ENCODE data around the gene CHP2. TPM values are rescaled to one million over a fixed set of nuclear protein-coding genes. Genes with fewer than 3 reads are reported as not detected.

Gene CHP2
- polyA plus RNA-seq, 1 of the 3 experiments (the other 2 are of a cell fraction), result not detected

GRCh38 chr16:23771027-23771426 is 16.2 kb downstream of the CHP2 start:
- POLR2A ChIA-PET, result interaction anchor here (0.6 kb wide), 1 partner anchor 16 kb away, joined by 3 read pairs; no protein-coding TSS in a partner anchor
- TF ChIP-seq RCOR1 (IDR thresholded peaks at IDR 0.05; ENCODE audit: low read length) (no peak), SIN3A (IDR thresholded peaks at IDR 0.05; ENCODE audit: borderline replicate concordance, low read depth, low read length) (no peak), TEAD4 (IDR thresholded peaks at IDR 0.05; ENCODE audit: borderline replicate concordance, insufficient read depth) (no peak), FOSL2 (IDR thresholded peaks at IDR 0.05; ENCODE audit: borderline replicate concordance, low read depth) (no peak), USF2 (IDR thresholded peaks at IDR 0.05; ENCODE audit: borderline replicate concordance, low read depth, low read length) (no peak), REST (IDR thresholded peaks at IDR 0.05; ENCODE audit: low read depth, low read length) (no peak), MEF2A (IDR thresholded peaks at IDR 0.05; ENCODE audit: borderline replicate concordance, low read depth) (no peak), NRF1 (IDR thresholded peaks at IDR 0.05; ENCODE audit: low read depth, low read length) (no peak)
- 65% methylated on average over 8 of the region's 8 CpGs for WGBS (ENCODE audit: low lambda C conversion rate)

GRCh38 chr16:23771642-23772041 is 16.8 kb downstream of the CHP2 start:
- no peak for TF ChIP-seq USF1 (IDR thresholded peaks at IDR 0.05; ENCODE audit: borderline replicate concordance, low read depth)
- no peak for TF ChIP-seq TCF12 (IDR thresholded peaks at IDR 0.05)
- TF ChIP-seq YY1 (IDR thresholded peaks at IDR 0.05; ENCODE audit: low read depth), result no peak
- no peak for TF ChIP-seq FOXJ3 (CRISPR knock-in tag; IDR thresholded peaks at IDR 0.05)
- TF ChIP-seq ELF1 (IDR thresholded peaks at IDR 0.05), result no peak
- TF ChIP-seq ZBTB33 (IDR thresholded peaks at IDR 0.05; ENCODE audit: borderline replicate concordance, low read depth), result no peak
- no peak for TF ChIP-seq MXI1 (IDR thresholded peaks at IDR 0.05; ENCODE audit: low read depth, low read length)
- TF ChIP-seq REST (IDR thresholded peaks at IDR 0.05; ENCODE audit: low read depth, low read length), result no peak
- TF ChIP-seq RFX5 (IDR thresholded peaks at IDR 0.05; ENCODE audit: low read length), result no peak
- no peak for TF ChIP-seq CHD2 (IDR thresholded peaks at IDR 0.05; ENCODE audit: low read length, partially characterized antibody)
- Histone ChIP-seq H4K20me1 (ENCODE audit: insufficient read depth) (no peaks in the 10 kb centered on the region), H3K27ac (ENCODE audit: low read depth in 2 of 2, low read length in 1 of 2) (no peak overlapping the region), H3K36me3 (replicated peaks in 1 of 2; ENCODE audit: control insufficient read depth in 1 of 2, insufficient read depth in 2 of 2, low read length in 1 of 2) (no peaks in the 10 kb centered on the region), H3K9ac (no peak overlapping the region), H3F3A (replicated peaks; ENCODE audit: insufficient read depth) (no peaks in the 10 kb centered on the region), H3K4me1 (ENCODE audit: control insufficient read depth in 1 of 2, insufficient read depth in 2 of 2, low read depth in 1 of 2, low read length in 1 of 2) (no peaks in the 10 kb centered on the region), H3K4me3 (ENCODE audit: low read depth in 2 of 2, low read length in 1 of 2) (no peak overlapping the region), H3K27me3 (ENCODE audit: insufficient read depth) (no peaks in the 10 kb centered on the region), H3K9me2 (no peaks in the 10 kb centered on the region), H3K4me2 (no peak overlapping the region), H3K9me3 (no peaks in the 10 kb centered on the region), H3K79me2 (ENCODE audit: insufficient read depth) (no peaks in the 10 kb centered on the region), H2AFZ (ENCODE audit: low read depth) (no peak overlapping the region)
- ChIA-PET POLR2A (no interaction called here), CTCF (interaction anchor here (1.6 kb wide), 1 partner anchor 29 kb away, joined by 3 read pairs; no protein-coding TSS in a partner anchor)
- WGBS (ENCODE audit: low lambda C conversion rate), result 10% methylated on average over 2 of the region's 2 CpGs
- DNase-seq, result no peak

More at GRCh38 chr16:23771027-23771426, 16.2 kb downstream of the CHP2 start:
- CTCF ChIA-PET, result no interaction called here
- Histone ChIP-seq H3K36me3 (replicated peaks in 1 of 2; ENCODE audit: control insufficient read depth in 1 of 2, insufficient read depth in 2 of 2, low read length in 1 of 2) (no peaks in the 10 kb centered on the region), H3K79me2 (ENCODE audit: insufficient read depth) (no peaks in the 10 kb centered on the region), H3K9ac (no peak overlapping the region), H2AFZ (ENCODE audit: low read depth) (no peak overlapping the region), H3K4me1 (ENCODE audit: control insufficient read depth in 1 of 2, insufficient read depth in 2 of 2, low read depth in 1 of 2, low read length in 1 of 2) (no peaks in the 10 kb centered on the region), H3K9me3 (no peaks in the 10 kb centered on the region), H3K4me3 (ENCODE audit: low read depth in 2 of 2, low read length in 1 of 2) (no peak overlapping the region), H3K27ac (ENCODE audit: low read depth in 2 of 2, low read length in 1 of 2) (no peak overlapping the region), H3K9me2 (no peaks in the 10 kb centered on the region), H3F3A (replicated peaks; ENCODE audit: insufficient read depth) (no peaks in the 10 kb centered on the region), H4K20me1 (ENCODE audit: insufficient read depth) (no peaks in the 10 kb centered on the region), H3K4me2 (no peak overlapping the region), H3K27me3 (ENCODE audit: insufficient read depth) (no peaks in the 10 kb centered on the region)
- DNase-seq, result no peak
